Erythroblast (primary cell): Measurements from ENCODE around the gene SCYGR7.
A peak's percentile ranks its signal among the peaks of the same experiment; 100 is the strongest.

Experiments used
- DNase-seq, 2 experiments: peaks; one replicate each; lab custom pipeline; 2025; lab: John Stamatoyannopoulos, UW
- GATA1 ChIP-seq: IDR thresholded peaks from 2 replicates; pipeline ENCODE4 v1.6.1; 2011; ENCODE audit warnings: low read depth, mild to moderate bottlenecking, control low read depth, low read length, moderate library complexity
- POLR2A ChIP-seq: IDR thresholded peaks from 2 replicates; pipeline ENCODE4 v1.6.1; 2011; ENCODE audit warnings: mild to moderate bottlenecking, low read length

The SCYGR7 gene

DNA sequence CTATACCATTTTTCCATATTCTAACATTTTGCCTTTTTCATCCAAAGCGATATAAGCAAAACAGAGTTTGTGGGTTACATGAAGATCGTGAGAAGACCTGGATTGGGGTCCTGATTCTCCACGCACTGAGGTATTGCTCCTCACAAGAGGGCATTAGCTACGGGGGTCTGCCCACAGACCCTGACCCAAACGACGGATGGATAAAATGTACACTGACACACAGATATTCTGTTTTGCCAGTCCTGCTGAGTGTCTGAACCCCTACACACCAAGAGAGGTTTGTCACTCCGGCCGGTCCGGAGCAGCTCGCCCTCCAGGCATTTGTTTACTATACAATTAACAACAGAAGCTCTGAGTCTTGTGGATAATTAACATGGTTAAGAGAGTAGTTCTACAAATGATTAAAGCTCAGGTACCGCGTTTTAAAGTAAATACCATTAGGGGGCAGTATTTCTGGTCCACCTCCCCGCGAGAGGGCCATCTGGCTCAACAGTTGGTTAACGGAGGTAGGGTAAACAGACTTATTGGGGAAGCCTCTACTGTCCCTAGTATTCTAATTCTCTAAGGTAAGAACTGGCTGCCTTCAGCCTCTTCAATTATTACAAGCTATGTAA, 46.0 kb downstream of the SCYGR7 start:
- peak in 1 of 2 experiments; percentile 6 for DNase-seq
- no peak for TF ChIP-seq POLR2A
- TF ChIP-seq GATA1, result no peak

DNA sequence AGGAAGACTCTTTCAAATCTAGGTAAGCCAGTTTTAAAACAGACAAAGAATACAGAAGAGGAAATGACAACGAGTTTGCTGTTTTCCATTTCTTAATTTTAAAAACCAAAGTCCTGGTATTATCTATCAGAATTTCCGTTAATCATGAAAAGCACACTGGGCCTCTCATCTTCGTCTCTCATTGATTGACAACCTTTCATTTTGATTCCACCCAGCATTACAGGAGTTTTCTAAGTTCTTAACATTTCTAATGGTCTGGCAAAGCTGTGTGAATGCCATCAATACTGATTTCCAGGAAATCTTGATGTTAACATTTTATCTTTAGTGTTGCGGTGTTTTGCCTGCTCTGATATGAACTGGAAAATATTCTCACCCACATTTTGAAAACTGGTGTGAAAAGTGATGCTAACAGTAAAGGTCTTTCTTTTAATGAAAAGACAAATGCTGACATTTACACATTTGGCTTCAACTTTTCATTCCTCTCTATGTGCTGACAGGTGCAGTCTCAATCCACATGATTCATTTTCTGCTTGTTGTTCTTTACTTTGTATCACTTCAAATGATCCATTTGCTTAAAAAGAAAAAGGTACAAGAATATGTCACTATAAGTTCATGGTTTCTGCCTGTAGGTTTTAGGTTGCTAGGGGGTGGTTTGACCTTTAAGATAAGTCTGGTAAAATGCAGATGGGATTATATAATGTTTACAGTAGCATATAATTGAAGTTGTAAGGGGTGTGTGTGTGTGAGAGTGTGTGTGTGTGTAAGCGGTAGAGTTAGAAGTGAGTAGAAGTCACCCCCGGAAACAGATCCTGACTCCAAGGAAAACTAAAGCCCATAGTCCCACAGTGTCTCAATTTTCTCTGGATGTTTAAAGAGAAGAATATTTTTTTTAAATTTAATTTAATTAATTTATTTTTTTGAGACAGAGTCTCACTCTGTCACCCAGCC, 47.0 kb downstream of the SCYGR7 start:
- no peak for DNase-seq
- TF ChIP-seq GATA1 (no peak), POLR2A (no peak)
